GM21786 (cell line): Measurements from ENCODE around the gene MEIS2.

Source experiments
- ATAC-seq: cut with Tn5 transposase; IDR thresholded peaks from one replicate; pipeline ENCODE4 v1.9.1; 2021; ENCODE audit not compliant: unreplicated experiment

MEIS2 gene

DNA sequence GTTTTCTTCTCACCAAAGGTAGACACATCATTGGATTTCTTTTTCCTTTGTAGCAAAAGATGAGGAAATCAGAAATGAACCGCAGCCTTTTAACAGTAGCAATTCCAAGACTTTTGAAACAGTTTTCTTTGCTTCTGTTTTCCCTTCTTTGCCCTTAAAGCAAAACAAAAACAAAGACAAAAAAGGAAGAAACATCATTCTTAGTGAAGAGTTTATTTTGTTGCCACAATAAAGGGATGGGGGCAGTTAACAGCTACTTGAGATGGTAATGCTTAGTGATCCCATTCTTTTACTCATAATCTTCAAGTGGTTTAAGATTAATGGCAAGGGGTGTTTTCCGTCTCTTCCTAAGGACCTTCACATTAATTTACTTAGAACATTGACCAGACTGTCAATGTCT is 218.8 kb downstream of the MEIS2 start:
- no peak for ATAC-seq

DNA sequence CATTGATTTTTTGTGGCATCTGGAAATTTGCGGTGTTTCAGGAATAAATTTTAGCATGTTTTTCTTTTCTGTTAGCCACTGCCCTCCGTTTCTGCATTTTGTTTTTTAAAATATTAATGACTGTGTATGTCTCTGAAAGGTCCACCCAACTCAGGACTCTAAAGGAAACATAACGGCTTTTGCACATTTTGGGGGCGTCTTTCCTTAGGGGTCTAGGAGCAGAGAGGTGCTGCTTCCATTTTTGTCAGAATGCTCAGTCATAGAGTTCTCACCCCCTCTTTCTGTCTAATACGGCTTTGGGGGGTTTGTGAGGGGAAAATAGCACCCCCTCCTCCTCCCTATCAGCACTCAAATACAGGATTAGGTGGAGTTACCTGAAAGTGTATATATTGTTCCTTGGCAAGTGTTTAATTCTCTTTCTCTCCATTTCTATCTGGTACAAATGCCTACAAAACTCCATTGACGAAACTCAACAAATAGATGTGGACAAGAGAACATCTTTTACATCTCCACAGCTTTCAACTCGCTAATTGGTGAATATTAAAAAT is 219.4 kb downstream of the MEIS2 start:
- no peak for ATAC-seq

DNA sequence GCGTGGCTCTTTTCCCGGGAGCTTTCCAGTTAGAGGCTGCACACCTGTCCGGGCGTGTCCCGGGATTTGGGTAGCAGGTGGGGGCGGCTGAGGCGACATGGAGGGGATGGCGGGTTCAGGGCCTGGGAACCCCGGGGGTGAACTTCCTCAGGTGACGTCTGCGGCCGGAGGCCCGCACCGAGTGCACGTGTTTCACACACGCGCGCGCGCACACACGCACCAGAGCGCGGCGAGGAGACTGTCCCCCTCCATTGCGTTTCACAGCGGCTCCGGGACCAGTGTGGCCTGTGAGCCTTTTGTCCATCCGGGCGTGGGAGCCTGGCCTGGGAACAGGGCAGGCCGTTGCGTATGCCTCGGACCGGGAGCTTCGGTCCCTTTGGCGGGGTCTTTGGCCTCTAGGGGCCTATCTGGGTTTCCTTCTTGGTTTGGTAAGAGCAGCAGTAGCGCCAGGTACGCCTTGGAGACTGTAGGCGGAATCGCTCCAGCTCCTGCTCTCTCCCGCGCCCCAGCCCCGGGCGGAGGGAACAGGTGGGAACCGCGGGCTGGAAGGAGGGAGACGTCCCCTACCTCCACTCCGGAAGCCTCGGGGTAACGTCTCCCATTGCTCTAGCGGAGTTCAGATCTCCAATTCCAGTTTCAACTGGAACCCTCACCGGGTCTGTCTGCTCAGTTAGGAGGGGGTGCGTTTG is 220.0 kb downstream of the MEIS2 start:
- no peak for ATAC-seq

DNA sequence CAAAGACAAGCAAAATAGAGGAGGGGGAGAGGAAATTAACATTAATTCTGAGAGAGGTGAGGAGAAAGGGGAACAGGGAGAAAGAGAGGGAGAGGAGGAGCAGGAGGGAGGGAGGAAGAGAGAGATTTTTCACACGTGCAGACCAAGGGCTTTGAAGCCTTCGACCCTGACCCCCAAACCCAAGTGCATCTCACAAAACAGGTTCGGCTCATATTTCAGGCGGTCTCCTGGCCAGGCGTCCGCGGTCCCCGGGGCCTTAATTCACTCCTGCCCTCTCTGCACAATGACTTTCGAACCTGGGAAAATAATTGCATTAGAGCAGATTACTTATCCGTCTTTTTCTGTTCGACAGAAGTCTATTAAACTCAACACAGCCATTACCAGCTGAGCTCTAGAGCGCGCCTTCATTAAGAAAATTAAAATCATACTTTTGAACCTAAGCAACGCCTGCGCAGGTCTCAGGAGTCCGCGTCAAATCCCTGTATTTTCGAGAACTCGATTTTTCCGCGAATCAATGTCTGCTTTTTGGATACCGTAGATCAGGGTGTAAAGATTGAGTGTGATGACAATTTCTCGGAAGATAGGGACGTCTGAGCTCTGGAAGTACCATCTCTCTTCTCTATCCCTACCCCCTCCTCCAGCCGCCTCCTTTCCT is 220.7 kb downstream of the MEIS2 start:
- ATAC-seq: no peak

DNA sequence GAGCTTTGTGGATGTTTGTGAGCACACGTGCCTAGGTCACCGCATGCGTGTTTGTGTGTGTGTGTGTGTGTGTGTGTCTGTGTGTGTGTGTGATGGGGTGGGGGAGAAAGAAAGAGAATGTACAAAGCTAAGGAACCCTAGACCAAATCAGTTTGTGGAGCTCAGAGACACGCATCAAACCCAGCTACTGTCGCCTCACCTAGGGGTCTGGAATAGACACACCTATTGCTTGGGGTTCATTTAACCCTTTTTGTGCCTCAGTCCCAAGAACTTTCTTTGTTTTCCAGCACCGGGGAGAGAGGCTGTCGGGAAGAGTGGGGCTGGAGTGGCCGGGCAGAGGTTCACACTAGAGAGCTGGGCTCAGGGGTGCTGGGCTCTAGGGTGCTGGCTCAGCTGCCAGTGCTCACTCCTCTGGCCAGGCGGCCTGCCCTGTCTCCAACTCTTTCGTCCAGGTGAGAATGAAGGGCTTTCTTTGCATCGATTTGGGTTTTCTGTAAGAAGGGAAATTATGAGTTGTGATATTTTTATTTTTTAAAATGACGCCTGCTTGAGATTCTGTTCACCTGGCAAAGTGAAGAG is 221.6 kb downstream of the MEIS2 start:
- ATAC-seq: no peak

DNA sequence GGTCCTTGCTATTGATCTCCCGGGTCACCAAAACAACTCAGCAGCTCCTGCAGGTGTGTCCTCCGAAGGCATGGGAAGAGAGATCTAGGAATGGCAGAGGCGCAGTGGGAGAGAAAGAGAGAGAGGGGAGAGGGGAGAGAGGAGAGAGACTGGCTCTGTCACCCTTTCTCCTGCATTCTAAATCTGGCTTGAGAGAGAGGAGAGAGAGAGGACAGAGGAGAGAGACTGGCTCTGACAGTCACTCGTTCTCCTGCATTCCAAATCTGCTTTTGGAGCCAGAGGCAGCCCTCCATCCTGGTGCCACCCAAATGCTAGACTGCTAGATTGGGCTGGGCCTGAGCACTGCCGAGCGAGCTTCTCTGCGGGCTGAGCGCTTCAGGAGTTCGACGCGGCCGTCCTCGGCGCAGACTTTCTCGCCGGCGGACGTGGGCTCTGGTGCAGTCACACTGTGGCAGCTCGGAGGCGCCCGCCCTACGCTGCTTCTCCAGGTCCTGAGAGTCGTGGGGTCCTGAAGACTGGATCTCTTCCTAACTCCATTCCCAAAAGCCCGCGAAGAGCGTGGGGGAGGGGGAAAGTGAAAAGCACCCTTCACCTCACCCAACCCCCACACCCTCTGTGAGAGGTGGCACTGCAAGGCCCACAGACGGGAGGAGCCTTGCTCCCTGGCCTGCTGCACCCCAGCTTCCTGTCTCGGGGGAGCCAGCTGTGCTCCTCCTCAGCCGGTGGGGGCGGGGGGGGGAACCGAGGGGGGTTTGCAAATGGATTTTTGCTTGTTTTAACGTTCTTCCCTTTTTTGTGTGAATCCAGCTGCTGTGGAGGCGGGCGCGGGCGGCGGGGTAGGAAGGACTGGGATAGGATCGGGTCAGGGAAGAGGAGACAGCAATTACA is 222.3 kb downstream of the MEIS2 start:
- ATAC-seq: no peak

DNA sequence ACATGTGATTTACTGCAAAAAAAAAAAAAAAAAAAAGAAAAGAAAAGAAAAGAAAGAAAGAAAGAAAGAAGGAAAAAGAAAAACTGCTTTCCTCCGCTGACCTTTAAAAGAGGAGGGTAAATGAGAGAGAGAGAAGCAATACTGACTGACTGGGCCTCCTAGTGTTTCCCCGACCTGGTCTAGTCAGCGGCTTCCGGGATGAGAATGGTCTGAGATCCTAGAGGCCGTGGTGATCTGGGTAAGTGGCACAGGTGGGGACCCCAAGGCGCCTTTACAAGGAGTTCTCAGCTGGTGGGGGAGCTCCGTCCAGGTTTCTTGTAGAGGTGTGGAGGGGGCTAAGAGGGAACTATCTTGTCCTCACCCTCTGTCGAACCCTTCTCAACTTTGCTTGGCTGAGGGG is 223.1 kb downstream of the MEIS2 start:
- ATAC-seq: no peak

DNA sequence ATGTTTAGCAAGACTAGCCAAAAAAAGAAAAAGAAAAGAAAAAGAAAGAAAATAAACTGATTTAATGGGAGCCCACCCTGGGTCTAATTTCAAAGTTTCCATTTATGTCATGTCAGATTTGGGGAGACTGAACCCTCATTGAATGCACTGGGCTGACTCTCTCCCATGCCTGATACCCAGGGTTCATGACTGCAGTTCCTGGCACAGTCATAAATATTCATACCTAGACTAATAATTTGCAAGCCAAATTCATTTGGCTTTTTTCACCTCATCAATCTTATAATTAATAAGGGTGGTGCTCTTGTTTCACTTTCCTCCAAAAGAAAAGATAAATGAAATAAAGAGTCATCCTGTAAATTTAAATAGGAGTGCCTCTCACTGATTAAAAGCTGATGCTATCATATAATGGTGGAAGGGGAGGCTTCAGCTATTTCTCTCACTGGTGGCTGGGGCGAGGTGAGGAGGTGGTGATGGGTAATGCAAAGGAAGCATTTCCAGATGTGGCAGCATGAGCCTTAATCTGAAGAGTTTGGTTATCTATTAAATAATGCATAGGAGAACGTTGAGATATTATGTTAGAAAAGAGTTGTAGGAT is 224.5 kb downstream of the MEIS2 start:
- ATAC-seq: no peak

DNA sequence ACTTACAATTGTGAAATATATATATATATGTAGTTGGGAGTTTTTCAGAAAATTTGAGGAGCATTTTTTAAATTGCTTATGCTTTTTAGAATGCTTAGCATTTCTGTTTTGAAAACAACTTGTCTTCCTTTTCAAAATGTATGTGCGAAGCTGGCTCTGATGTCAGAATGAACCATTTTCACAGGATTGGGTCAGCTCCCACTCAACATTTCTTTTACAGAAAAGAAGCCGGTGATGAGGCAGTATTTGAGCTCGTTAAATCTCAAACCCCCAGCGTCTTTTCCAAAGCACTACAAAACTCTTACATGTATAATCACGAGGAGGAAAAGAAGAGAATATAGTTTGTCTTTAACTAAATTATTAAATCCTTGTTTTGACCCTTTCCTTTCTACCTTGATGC is 225.4 kb downstream of the MEIS2 start:
- no peak for ATAC-seq

DNA sequence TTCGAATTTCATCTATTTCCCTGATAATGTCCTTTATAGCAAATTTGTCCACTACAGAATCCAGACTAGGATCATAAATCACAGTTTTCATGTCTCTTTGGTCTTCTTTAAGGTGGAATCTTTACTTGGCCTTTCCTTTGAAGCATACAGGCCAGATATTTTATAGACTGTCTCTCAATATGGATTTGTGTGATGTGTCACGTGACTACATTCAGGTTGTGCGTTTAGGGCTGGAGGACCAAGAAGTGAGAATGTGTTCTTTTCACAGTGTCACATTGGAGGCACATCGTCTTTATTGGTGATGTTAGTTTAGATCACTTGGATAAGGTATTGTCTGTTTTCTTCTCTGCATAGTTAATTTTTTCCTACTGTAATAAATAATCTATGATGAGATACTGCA is 232.9 kb downstream of the MEIS2 start:
- ATAC-seq: no peak

DNA sequence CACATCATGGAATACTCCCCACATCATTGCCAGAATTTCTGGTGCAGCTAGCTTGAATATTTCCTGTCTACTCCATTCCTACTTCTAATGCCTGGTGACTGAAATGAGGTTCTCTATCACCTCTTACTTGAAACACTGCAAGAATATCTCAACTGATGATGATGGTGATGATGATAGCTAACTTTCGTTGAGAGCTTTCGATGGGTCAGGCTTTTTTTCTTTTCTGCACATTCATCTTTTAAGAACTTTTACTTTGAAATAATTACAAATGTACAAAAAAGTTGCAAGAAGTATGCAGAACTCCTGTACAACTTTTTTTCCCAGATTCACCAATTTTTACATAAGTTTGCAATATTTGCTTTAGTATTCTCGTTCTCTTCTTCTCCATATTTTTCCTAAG is 233.5 kb downstream of the MEIS2 start:
- ATAC-seq: no peak

DNA sequence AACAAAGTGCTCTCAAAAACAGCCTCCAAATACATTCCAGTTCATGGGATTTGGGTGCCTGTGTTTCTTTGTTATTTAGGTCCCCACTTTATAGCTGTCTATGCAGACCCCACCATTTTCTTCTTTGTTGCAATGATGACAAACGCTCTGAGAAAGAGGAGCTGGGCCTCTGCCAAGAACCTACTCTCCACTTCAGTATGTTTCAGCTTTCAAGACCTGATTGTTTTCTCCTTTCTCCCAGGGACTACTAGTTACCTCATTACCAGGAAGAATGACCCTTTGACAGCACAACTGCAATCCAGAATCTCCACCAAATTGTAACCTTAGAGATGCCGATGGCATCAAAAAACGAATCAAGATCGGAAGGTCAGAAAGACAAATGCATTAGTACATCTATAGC is 236.8 kb downstream of the MEIS2 start:
- no peak for ATAC-seq

DNA sequence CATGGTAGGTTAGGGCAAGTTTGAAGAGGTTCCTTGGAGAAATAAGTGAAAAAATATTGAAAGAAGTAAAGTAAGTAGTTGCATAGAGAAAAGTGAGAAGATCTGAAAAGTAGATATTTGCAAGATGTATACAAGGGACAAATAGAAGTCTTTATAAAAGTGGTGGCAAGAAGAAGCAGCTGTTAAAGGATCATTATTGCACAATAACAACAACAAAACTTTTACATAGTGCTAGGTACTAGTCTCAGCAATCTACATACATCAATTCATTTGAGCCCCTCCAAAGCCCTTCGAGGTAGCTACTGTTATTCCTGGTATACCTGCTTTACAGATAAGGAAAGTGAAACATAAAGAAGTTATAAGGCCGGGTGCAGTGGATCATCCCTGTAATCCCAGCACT is 239.6 kb downstream of the MEIS2 start:
- ATAC-seq: no peak

DNA sequence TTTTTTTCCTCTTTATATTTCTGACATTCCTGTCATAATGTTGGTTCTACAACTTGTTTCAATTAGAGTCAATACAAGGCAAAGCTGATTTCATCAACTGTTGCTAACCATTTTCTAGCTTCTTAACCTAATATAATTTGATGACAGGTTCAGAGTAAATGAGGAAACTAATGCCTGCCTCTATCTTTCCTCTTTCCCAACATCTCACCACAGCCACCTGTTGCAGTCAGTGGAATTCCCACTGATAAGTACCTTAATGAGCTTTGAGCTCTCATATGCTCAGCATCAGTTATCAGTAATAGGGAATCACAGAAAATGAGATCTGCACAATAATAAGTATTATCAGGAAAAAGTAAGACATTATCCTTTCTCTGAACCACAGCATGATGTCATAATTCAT is 241.9 kb downstream of the MEIS2 start:
- ATAC-seq: no peak

DNA sequence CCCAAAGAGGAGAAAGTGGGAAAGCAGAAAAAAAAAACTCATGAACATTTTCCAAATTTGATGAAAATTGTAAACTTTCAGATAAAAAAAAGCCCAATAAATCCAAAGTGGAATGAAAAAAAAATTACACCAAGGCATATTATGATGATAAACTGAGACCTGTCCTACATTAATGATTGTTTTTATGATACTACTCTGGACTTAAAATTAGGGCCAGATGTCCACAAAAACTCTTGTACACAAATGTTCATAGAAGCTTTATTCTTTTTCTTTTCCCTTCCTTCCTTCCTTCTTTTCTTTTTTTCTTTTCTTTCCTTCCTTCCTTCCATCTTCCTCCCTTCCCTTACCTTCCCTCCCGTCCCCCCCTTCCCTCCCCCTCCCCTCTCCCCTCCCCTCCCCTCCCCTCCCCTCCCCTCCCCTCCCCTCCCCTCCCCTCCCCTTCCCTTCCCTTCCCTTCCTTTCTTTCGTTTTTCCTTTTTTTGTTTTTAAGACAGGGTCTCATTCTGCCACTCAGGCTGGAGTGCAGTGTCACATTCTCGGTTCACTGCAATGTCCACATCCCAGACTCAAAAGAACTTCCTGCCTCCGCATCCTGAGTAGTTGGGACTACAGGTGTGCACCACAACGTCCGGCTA is 243.9 kb downstream of the MEIS2 start:
- ATAC-seq: no peak

DNA sequence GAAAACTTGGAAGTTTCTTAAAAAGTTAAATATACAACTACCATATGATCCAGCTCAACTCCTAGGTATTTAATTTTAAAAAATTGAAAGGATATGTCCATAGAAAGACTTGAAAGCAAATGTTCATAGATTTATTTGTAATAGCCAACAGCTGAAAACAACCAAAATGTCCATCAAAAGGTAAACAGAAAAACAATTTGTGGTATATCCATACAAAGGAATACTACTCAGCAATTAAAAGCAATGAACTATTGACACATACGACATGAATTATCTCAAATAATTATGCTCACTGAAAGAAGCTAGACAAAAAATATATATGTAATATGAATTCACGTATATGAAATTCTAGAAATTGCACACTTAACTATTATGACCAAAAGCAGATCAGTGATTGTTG is 249.5 kb downstream of the MEIS2 start:
- ATAC-seq: no peak

DNA sequence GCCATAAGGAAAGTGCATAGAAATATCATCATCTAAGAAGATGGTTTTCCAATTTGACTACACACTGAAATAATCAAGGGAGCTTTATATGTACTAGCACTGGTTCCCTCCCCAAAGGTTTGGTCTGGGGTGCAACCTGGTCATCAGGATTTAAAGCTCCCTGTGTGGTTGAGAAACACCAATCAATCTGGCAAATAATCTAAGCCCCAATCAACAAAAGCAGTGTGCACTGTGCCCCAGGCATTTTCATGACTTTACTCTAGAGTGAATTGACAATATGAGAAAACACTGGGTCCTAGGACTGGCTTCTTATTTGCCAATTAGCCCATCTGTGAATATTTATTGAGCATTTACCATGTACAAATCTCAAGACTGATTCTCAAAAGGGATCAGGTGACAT is 255.1 kb downstream of the MEIS2 start:
- no peak for ATAC-seq

DNA sequence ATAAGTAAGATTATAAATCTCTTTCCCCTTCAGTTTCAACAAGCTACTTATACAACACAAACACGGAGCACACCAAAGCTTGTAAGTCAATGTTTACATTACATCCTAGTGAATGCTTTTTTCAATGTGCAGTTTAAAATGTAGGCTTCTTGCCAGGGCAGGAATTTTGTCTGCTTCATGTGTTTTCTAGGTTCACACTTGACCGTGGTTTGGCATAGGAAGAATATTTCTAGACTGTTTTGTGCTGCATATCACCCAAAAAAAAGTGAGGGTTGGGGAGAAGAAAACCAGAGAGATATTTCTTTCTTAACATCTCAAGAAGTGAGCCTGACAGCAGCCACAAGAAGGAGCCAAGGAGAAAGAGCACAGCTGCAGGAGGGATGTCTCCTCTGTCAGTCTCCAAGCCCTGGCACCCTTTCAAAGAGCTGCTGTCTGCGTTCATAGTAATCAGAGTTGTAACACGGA is 255.8 kb downstream of the MEIS2 start:
- no peak for ATAC-seq

DNA sequence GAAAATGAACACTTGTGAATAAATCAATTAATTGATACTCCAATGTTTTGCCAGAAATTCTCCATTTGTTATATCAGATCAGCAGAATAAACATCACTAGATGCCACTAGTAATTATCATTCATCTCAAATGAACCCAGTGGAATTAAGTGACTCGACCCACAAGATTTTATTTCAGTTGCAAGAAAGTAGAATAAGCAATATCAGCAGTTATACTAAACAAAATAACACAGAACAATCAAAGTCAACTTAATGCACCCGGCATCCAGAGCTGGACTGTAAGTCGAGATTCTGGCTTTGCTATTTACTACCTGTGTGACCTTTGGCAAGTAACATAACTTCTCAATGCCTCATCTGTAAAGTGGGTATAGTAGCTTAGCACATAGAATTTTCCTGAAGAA is 256.5 kb downstream of the MEIS2 start:
- ATAC-seq: no peak

DNA sequence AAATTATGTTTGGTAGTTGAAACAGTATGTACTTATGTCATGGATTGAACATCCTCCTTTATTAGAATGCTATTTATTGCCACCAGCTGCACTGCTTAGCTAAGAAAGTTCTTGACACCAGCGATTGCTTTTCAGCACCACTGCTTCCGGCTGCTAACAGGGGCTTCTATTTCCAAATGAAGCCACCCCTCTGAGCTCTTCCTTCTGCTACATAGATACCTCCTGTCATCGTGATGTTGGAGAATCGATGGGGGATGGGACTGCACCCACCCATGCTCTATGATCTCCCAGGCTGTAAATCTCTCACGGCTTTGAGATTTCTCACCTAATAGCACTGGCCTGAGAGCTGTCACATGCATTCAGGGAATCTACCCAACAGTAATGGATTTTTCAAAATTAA is 259.2 kb downstream of the MEIS2 start:
- ATAC-seq: no peak
